Fibroblast of the aortic adventitia (primary cell): Measurements from ENCODE around the gene ATP5F1C. TPM values are rescaled to one million over a fixed set of nuclear protein-coding genes. Genes with fewer than 3 reads are reported as not detected.

Source experiments
- DNase-seq: peaks from one replicate; pipeline ENCODE4 v3.0.0-alpha.2; 2010; ENCODE audit warnings: low read depth
- H3K4me3 ChIP-seq: 2 replicates; pipeline ENCODE4 v1.5.1; 2011; ENCODE audit warnings: low read depth, mild to moderate bottlenecking, control low read depth, low read length, moderate library complexity
- total RNA-seq: library from RNA; depleted of rRNA; stranded (reverse); fragments of >200 nt; gene quantifications from 2 replicates; pipeline ENCODE4 v1.2.3, GENCODE V29; 2012; ENCODE audit warnings: low replicate concordance
- TF ChIP-seq, protein P1 (sequence below): IDR thresholded peaks from 2 replicates; pipeline ENCODE4 v1.5.1; 2011; ENCODE audit warnings: mild to moderate bottlenecking, low read length, control low read depth, inconsistent platforms; ENCODE audit not compliant: insufficient read depth

Gene ATP5F1C
- total RNA-seq, 1 donor: 251 TPM

DNA sequence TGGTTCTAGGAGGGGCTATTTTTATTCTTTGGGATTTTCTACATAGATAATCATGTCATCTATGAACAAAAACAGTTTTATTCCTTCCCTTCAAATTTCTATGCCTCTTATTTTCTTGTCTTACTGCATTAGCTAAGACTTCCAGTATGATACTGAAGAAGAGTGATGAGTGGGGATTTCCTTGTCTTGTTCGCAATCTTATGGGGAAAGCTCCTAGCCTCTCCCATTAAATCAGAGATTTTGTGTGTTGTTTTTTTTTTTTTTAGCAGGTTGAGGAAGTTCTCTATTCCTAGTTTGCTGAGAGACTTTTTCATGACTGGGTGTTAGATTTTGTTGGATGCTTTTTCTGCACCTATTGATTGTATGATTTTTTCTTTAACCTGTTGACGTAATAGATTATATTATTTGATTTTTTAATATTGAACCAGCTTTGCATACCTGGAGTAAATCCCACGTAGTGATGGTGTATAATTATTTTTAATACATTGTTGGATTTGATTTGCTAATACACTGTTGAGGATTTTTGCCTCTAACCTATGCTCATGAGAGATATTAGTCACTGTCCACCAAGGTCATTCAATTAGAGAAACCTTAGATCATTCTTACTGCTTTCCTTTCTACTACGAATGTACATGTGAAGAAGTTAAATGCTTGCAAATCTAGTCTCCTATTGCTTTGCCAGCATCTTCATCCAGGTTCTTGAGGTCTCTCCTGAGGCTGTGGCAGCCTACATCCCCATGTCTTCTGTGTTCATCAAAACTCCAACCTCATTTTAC, 6.5 kb downstream of the ATP5F1C start:
- no peak overlapping the region for H3K4me3 ChIP-seq
- TF ChIP-seq, protein P1, sequence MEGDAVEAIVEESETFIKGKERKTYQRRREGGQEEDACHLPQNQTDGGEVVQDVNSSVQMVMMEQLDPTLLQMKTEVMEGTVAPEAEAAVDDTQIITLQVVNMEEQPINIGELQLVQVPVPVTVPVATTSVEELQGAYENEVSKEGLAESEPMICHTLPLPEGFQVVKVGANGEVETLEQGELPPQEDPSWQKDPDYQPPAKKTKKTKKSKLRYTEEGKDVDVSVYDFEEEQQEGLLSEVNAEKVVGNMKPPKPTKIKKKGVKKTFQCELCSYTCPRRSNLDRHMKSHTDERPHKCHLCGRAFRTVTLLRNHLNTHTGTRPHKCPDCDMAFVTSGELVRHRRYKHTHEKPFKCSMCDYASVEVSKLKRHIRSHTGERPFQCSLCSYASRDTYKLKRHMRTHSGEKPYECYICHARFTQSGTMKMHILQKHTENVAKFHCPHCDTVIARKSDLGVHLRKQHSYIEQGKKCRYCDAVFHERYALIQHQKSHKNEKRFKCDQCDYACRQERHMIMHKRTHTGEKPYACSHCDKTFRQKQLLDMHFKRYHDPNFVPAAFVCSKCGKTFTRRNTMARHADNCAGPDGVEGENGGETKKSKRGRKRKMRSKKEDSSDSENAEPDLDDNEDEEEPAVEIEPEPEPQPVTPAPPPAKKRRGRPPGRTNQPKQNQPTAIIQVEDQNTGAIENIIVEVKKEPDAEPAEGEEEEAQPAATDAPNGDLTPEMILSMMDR: no peak
- no peak for DNase-seq

DNA sequence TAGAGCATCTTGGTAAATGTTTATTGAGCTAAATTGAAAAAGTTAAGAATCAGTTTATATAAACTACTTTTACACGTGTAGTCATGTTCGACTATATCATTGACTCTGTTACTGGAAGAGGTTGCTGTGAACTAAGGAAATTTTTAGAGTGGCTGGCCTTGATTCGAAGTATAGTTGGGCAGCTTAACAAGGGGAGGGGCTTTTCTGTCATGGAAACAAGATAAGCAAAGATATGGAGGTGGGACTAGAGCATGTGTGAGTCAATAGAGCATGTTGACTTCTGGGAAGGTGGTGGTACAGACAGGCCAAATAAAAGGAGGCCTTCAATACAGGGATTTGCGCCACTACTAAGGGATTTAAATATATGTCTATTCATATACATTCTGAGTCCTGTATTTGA, 7.6 kb downstream of the ATP5F1C start:
- TF ChIP-seq, protein P1: no peak
- H3K4me3 ChIP-seq: no peak overlapping the region
- peak; percentile 81 for DNase-seq

DNA sequence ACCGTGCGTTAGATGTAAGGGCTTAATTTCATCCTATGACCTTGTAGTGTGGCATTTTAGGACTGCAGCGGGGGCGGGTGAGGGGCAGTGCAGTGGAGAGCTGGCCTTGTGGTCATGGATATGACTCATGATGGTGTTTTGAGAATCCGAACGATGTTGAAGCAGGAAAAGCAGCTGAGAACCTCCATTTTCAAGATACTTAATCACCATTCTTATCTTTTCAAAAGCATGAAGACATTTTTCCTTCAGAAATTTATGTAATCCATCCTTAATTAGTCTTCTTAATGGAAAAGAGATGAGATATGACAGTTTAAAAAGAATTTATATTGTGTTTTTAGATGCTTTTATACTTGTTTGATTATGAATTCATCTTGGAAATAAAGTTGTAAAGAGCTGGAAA, 9.6 kb downstream of the ATP5F1C start:
- TF ChIP-seq, protein P1: no peak
- H3K4me3 ChIP-seq: no peak overlapping the region
- DNase-seq: peak; percentile 88

DNA sequence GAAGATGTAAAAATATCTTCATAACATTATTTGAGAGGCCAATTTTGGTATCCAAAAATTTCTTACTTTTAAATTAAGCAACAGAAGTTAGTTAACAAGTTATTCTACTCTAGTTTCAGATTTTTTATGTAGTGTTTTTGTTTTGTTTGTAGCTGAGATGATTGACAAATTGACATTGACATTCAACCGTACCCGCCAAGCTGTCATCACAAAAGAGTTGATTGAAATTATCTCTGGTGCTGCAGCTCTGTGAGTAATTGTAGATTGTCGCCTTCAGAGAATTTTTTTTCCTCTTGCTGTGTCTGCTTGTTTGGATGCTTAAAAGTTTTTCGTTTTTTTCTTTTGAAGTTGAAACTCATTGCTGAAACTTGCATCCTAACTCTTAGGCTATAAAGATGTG, 14.6 kb downstream of the ATP5F1C start:
- DNase-seq: no peak
- TF ChIP-seq, protein P1: no peak
- no peak overlapping the region for H3K4me3 ChIP-seq

DNA sequence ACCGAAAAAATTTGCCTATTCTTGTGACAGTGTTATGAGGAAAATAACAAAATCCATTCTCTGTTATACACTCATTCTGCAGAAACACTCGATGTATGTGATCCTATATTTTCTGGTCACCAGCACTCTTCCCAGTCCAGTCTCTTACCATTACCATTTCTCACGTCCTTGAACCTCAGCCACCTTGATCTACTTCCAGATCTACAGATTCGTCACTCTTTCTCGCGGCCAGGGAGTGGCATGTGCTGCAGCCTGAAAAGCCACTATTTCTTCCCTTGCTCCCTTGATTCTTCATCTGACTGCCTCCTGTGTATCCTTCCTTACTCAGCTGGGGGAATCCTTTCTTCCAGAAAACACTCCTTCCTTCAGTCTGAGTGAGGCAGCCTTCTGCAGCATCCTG, 16.2 kb downstream of the ATP5F1C start:
- no peak overlapping the region for H3K4me3 ChIP-seq
- TF ChIP-seq, protein P1: no peak
- DNase-seq: no peak

DNA sequence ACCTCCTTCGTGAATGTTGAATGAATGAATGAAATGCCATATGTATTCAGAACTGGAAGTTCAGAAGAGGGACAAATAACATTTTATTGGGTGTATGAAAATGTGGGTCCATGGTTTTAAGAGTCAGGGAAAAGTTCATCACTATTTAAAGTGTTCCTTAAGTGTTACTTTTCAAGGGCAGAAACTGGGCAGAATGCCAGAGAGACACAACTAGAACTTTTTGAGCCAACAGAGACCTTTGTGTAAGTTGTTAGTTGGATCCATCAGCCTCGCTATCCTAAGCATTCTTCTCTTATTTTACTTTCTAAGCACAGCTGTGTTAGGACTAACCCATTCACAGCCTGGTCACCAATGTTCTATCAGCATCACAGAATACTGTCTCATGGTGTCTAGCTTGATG, 16.8 kb downstream of the ATP5F1C start:
- TF ChIP-seq, protein P1: no peak
- H3K4me3 ChIP-seq: no peak overlapping the region
- no peak for DNase-seq
